ENCODE results near the gene SORCS3.

The SORCS3 gene

GRCh38 chr10:104663563-104663962, 22.5 kb downstream of the SORCS3 start:
- ATAC-seq = no peak
- H3K4me1 Mint-ChIP-seq = no peaks in the 10 kb centered on the region
- H3K27me3 Mint-ChIP-seq = peaks cover 8% of the 10 kb centered on the region
- no peaks in the 10 kb centered on the region for H3K9me3 Mint-ChIP-seq
- no peak overlapping the region for H3K27ac Mint-ChIP-seq
- H3K4me3 Mint-ChIP-seq = no peak overlapping the region
- DNase-seq = no peak
- no peaks in the 10 kb centered on the region for H3K36me3 Mint-ChIP-seq (ENCODE audit: low read depth)

GRCh38 chr10:104664205-104664604, 23.1 kb downstream of the SORCS3 start:
- Mint-ChIP-seq H3K4me3 (no peak overlapping the region), H3K36me3 (ENCODE audit: low read depth) (no peaks in the 10 kb centered on the region), H3K27me3 (peaks cover 8% of the 10 kb centered on the region), H3K27ac (no peak overlapping the region), H3K4me1 (no peaks in the 10 kb centered on the region), H3K9me3 (no peaks in the 10 kb centered on the region)
- no peak for DNase-seq
- ATAC-seq = no peak

GRCh38 chr10:104665174-104665573, 24.1 kb downstream of the SORCS3 start:
- Mint-ChIP-seq H3K9me3 (no peaks in the 10 kb centered on the region), H3K4me3 (no peak overlapping the region), H3K27ac (no peak overlapping the region), H3K4me1 (no peaks in the 10 kb centered on the region), H3K36me3 (ENCODE audit: low read depth) (no peaks in the 10 kb centered on the region), H3K27me3 (peaks cover 5% of the 10 kb centered on the region)
- ATAC-seq = no peak
- DNase-seq = no peak

GRCh38 chr10:104666106-104666505, 25.0 kb downstream of the SORCS3 start:
- H3K27me3 Mint-ChIP-seq = peaks cover 2% of the 10 kb centered on the region
- H3K4me1 Mint-ChIP-seq = no peaks in the 10 kb centered on the region
- peaks cover 9% of the 10 kb centered on the region for H3K9me3 Mint-ChIP-seq
- ATAC-seq (no peak), DNase-seq (no peak)
- H3K27ac Mint-ChIP-seq = no peak overlapping the region
- no peak overlapping the region for H3K4me3 Mint-ChIP-seq
- H3K36me3 Mint-ChIP-seq (ENCODE audit: low read depth) = no peaks in the 10 kb centered on the region

- Mint-ChIP-seq H3K27me3 (peaks cover 14% of the 10 kb centered on the region), H3K36me3 (ENCODE audit: low read depth) (no peaks in the 10 kb centered on the region), H3K9me3 (peaks cover 3% of the 10 kb centered on the region), H3K4me3 (no peak overlapping the region), H3K4me1 (no peaks in the 10 kb centered on the region), H3K27ac (no peak overlapping the region)
- DNase-seq (no peak), ATAC-seq (no peak)
These were observed 35.8 kb downstream of the SORCS3 start for GRCh38 chr10:104676874-104677273.

- no peaks in the 10 kb centered on the region for H3K4me1 Mint-ChIP-seq
- DNase-seq = no peak
- no peak overlapping the region for H3K27ac Mint-ChIP-seq
- no peak overlapping the region for H3K4me3 Mint-ChIP-seq
- peaks cover 17% of the 10 kb centered on the region for H3K27me3 Mint-ChIP-seq
- no peaks in the 10 kb centered on the region for H3K36me3 Mint-ChIP-seq (ENCODE audit: low read depth)
- ATAC-seq = no peak
- H3K9me3 Mint-ChIP-seq = no peaks in the 10 kb centered on the region
These were observed 37.6 kb downstream of the SORCS3 start for GRCh38 chr10:104678658-104679057.

- Mint-ChIP-seq H3K4me3 (no peak overlapping the region), H3K9me3 (no peaks in the 10 kb centered on the region), H3K4me1 (no peaks in the 10 kb centered on the region), H3K27ac (no peak overlapping the region), H3K27me3 (peaks cover 17% of the 10 kb centered on the region), H3K36me3 (ENCODE audit: low read depth) (no peaks in the 10 kb centered on the region)
- ATAC-seq = no peak
- DNase-seq = no peak
These were observed 39.6 kb downstream of the SORCS3 start for GRCh38 chr10:104680467-104681401.

- Mint-ChIP-seq H3K4me3 (no peak overlapping the region), H3K27me3 (peaks cover 18% of the 10 kb centered on the region)
- ATAC-seq = no peak
These were observed 40.4 kb downstream of the SORCS3 start for GRCh38 chr10:104681485-104681884.

GRCh38 chr10:104683567-104683966, 42.5 kb downstream of the SORCS3 start:
- DNase-seq (no peak), ATAC-seq (no peak)
- no peak overlapping the region for H3K4me3 Mint-ChIP-seq
- peaks cover 25% of the 10 kb centered on the region for H3K27me3 Mint-ChIP-seq
- H3K27ac Mint-ChIP-seq = no peak overlapping the region
- H3K4me1 Mint-ChIP-seq = no peaks in the 10 kb centered on the region
- H3K9me3 Mint-ChIP-seq = no peaks in the 10 kb centered on the region
- H3K36me3 Mint-ChIP-seq (ENCODE audit: low read depth) = no peaks in the 10 kb centered on the region

More at GRCh38 chr10:104681485-104681884, 40.4 kb downstream of the SORCS3 start:
- no peaks in the 10 kb centered on the region for H3K36me3 Mint-ChIP-seq (ENCODE audit: low read depth)
- no peak overlapping the region for H3K27ac Mint-ChIP-seq
- DNase-seq = no peak
- no peaks in the 10 kb centered on the region for H3K4me1 Mint-ChIP-seq
- no peaks in the 10 kb centered on the region for H3K9me3 Mint-ChIP-seq

GRCh38 chr10:104686829-104687228, 45.7 kb downstream of the SORCS3 start:
- DNase-seq = no peak
- ATAC-seq = no peak

GRCh38 chr10:104688251-104689042, 47.4 kb downstream of the SORCS3 start:
- Mint-ChIP-seq H3K36me3 (ENCODE audit: low read depth) (no peaks in the 10 kb centered on the region), H3K9me3 (no peaks in the 10 kb centered on the region), H3K27ac (no peak overlapping the region), H3K27me3 (peaks cover 26% of the 10 kb centered on the region), H3K4me1 (no peaks in the 10 kb centered on the region), H3K4me3 (no peak overlapping the region)
- no peak for DNase-seq
- no peak for ATAC-seq

More at GRCh38 chr10:104686829-104687228, 45.7 kb downstream of the SORCS3 start:
- H3K4me1 Mint-ChIP-seq = no peaks in the 10 kb centered on the region
- no peaks in the 10 kb centered on the region for H3K9me3 Mint-ChIP-seq
- H3K36me3 Mint-ChIP-seq (ENCODE audit: low read depth) = no peaks in the 10 kb centered on the region
- no peak overlapping the region for H3K4me3 Mint-ChIP-seq
- no peak overlapping the region for H3K27ac Mint-ChIP-seq
- peaks cover 24% of the 10 kb centered on the region for H3K27me3 Mint-ChIP-seq

- no peaks in the 10 kb centered on the region for H3K36me3 Mint-ChIP-seq (ENCODE audit: low read depth)
- no peak overlapping the region for H3K4me3 Mint-ChIP-seq
- peaks cover 26% of the 10 kb centered on the region for H3K27me3 Mint-ChIP-seq
- H3K4me1 Mint-ChIP-seq = no peaks in the 10 kb centered on the region
- no peak overlapping the region for H3K27ac Mint-ChIP-seq
- H3K9me3 Mint-ChIP-seq = no peaks in the 10 kb centered on the region
- DNase-seq (no peak), ATAC-seq (no peak)
These were observed 48.0 kb downstream of the SORCS3 start for GRCh38 chr10:104689105-104689504.

- Mint-ChIP-seq H3K4me1 (no peaks in the 10 kb centered on the region), H3K27me3 (peaks cover 26% of the 10 kb centered on the region), H3K9me3 (no peaks in the 10 kb centered on the region), H3K4me3 (no peak overlapping the region), H3K27ac (no peak overlapping the region), H3K36me3 (ENCODE audit: low read depth) (no peaks in the 10 kb centered on the region)
- ATAC-seq (no peak), DNase-seq (no peak)
These were observed 48.5 kb downstream of the SORCS3 start for GRCh38 chr10:104689547-104689946.

GRCh38 chr10:104690101-104690500, 49.0 kb downstream of the SORCS3 start:
- Mint-ChIP-seq H3K4me1 (no peaks in the 10 kb centered on the region), H3K4me3 (no peak overlapping the region), H3K27me3 (peaks cover 26% of the 10 kb centered on the region), H3K9me3 (no peaks in the 10 kb centered on the region), H3K27ac (no peak overlapping the region), H3K36me3 (ENCODE audit: low read depth) (no peaks in the 10 kb centered on the region)
- ATAC-seq (no peak), DNase-seq (no peak)

- DNase-seq = no peak
- Mint-ChIP-seq H3K36me3 (ENCODE audit: low read depth) (no peaks in the 10 kb centered on the region), H3K27ac (no peak overlapping the region), H3K4me1 (no peaks in the 10 kb centered on the region), H3K4me3 (no peak overlapping the region), H3K27me3 (peaks cover 24% of the 10 kb centered on the region), H3K9me3 (no peaks in the 10 kb centered on the region)
- ATAC-seq = no peak
These were observed 49.9 kb downstream of the SORCS3 start for GRCh38 chr10:104690959-104691358.
